ENCODE results near the gene MID1. TPM values are rescaled to one million over a fixed set of nuclear protein-coding genes. Genes with fewer than 3 reads are reported as not detected.

The MID1 gene
- total RNA-seq, 1 donor from 2014 or later = 10.2 TPM

DNA sequence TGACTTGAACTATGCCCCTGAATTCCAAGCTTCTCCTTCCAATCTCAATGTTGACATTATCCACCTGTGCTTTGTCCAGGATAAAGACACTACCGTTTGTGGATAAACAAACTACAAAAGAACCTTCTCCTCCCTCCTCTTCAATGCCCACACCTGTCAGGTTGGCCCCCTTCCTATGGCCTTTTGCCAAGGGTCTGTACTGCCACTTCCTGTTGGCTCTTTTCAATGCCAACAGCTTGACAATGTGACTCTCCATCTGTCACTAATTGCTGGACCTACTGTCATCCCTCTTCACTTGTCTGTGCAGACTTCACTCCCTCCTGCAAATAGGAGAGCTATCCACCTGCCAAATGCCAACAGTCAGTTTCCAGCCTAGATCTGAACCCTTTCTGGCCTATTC lies 35.8 kb upstream of the MID1 start:
- no peak for TF ChIP-seq CTCF (IDR thresholded peaks at IDR 0.05)
- peaks cover 20% of the 10 kb centered on the region for H3K9me3 Mint-ChIP-seq (ENCODE audit: unreplicated experiment)
- H3K36me3 Mint-ChIP-seq (ENCODE audit: unreplicated experiment) = no peaks in the 10 kb centered on the region
- no peaks in the 10 kb centered on the region for H3K27me3 Mint-ChIP-seq (ENCODE audit: unreplicated experiment)
- no peak overlapping the region for H3K27ac Mint-ChIP-seq (ENCODE audit: unreplicated experiment)
- no peak for DNase-seq (ENCODE audit: extremely low spot score, unreplicated experiment)
- H3K4me1 Mint-ChIP-seq (ENCODE audit: unreplicated experiment) = no peaks in the 10 kb centered on the region
- H3K4me3 Mint-ChIP-seq (ENCODE audit: unreplicated experiment) = no peak overlapping the region

DNA sequence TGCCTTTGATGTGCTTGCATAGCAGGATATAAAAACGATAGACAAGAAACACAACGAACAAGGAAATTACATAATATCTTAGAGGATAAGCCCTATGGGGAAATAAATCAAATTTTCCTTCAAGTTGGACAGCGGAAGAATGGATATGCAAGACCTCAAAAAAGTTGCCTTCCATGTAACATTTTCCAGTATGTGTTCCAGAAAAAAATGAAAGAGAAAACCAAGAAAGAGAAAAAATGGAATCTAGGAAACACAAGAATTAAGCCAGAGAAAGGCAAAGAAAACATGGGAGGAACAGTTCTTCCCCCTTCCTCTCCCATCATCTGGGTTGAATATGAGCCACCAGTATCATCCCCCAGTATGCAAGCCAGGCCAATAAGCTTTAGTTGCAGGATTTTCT lies 34.6 kb upstream of the MID1 start:
- no peak for DNase-seq (ENCODE audit: extremely low spot score, unreplicated experiment)
- Mint-ChIP-seq H3K27me3 (ENCODE audit: unreplicated experiment) (no peaks in the 10 kb centered on the region), H3K4me3 (ENCODE audit: unreplicated experiment) (no peak overlapping the region), H3K4me1 (ENCODE audit: unreplicated experiment) (no peaks in the 10 kb centered on the region), H3K27ac (ENCODE audit: unreplicated experiment) (no peak overlapping the region), H3K36me3 (ENCODE audit: unreplicated experiment) (no peaks in the 10 kb centered on the region), H3K9me3 (ENCODE audit: unreplicated experiment) (peaks cover 23% of the 10 kb centered on the region)
- no peak for TF ChIP-seq CTCF (IDR thresholded peaks at IDR 0.05)

GRCh38 chrX:10653302-10653701 lies 32.9 kb upstream of the MID1 start:
- Mint-ChIP-seq H3K36me3 (ENCODE audit: unreplicated experiment) (no peaks in the 10 kb centered on the region), H3K4me3 (ENCODE audit: unreplicated experiment) (no peak overlapping the region), H3K27me3 (ENCODE audit: unreplicated experiment) (no peaks in the 10 kb centered on the region), H3K4me1 (ENCODE audit: unreplicated experiment) (peaks cover 4% of the 10 kb centered on the region), H3K27ac (ENCODE audit: unreplicated experiment) (no peak overlapping the region), H3K9me3 (ENCODE audit: unreplicated experiment) (peaks cover 23% of the 10 kb centered on the region)
- no peak for DNase-seq (ENCODE audit: extremely low spot score, unreplicated experiment)
- no peak for TF ChIP-seq CTCF (IDR thresholded peaks at IDR 0.05)

DNA sequence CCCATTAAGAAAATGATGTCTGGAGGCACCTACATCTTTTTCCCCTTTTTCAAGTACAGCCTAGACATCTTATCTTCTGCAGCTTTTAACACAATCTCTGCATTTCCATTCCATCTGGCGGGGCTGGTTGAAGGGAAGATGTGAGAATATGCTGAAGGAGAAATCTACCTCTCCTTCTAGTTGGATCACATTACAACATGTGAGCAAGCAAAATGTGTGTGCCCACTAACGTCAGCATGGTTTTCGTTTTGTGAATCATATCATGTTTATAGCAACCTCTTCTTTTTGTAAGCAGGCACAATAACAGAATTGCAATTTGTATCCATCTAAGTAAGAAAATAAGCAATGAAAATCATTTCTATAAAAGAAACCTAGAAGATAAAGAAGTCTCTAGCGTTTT lies 28.9 kb upstream of the MID1 start:
- H3K4me3 Mint-ChIP-seq (ENCODE audit: unreplicated experiment) = no peak overlapping the region

DNA sequence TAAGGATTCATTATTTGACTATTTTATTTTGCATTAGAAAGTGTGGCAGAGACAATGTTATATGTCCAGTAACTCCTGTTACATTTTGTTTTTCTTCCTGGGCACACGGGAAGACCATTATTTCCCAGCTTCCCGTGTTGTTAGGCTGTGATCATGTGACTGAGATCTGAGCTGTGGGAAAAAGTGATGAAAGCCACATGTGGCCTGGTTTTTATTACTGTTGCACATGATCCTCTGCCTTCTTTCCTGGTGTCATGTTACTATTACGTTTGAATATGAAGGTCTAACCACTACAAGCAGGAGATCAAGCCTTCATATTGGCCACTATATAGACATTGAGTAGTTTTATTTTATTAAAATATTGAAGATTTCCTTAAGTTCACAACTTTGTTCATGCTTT lies 28.2 kb upstream of the MID1 start:
- Mint-ChIP-seq H3K27ac (ENCODE audit: unreplicated experiment) (peak overlapping the region; percentile 12), H3K9me3 (ENCODE audit: unreplicated experiment) (peaks cover 13% of the 10 kb centered on the region), H3K36me3 (ENCODE audit: unreplicated experiment) (no peaks in the 10 kb centered on the region), H3K27me3 (ENCODE audit: unreplicated experiment) (no peaks in the 10 kb centered on the region), H3K4me3 (ENCODE audit: unreplicated experiment) (no peak overlapping the region), H3K4me1 (ENCODE audit: unreplicated experiment) (peaks cover 4% of the 10 kb centered on the region)
- no peak for DNase-seq (ENCODE audit: extremely low spot score, unreplicated experiment)
- no peak for TF ChIP-seq CTCF (IDR thresholded peaks at IDR 0.05)

More for the DNA sequence above, 28.9 kb upstream of the MID1 start:
- Mint-ChIP-seq H3K27me3 (ENCODE audit: unreplicated experiment) (no peaks in the 10 kb centered on the region), H3K4me1 (ENCODE audit: unreplicated experiment) (peaks cover 4% of the 10 kb centered on the region), H3K36me3 (ENCODE audit: unreplicated experiment) (no peaks in the 10 kb centered on the region), H3K27ac (ENCODE audit: unreplicated experiment) (no peak overlapping the region), H3K9me3 (ENCODE audit: unreplicated experiment) (peaks cover 13% of the 10 kb centered on the region)
- no peak for DNase-seq (ENCODE audit: extremely low spot score, unreplicated experiment)
- no peak for TF ChIP-seq CTCF (IDR thresholded peaks at IDR 0.05)
